Activated CD8-positive, alpha-beta T cell treated with anti-CD3 and anti-CD28 coated beads, Interleukin-2, amount 10 ng/mL, durations not matched to agents 7 days and 5 days (primary cell): ENCODE data around the gene TTC9B. TPM values are rescaled to one million over a fixed set of nuclear protein-coding genes. Genes with fewer than 3 reads are reported as not detected.
A peak's percentile ranks its signal among the peaks of the same experiment; 100 is the strongest.

Experiments used
- ATAC-seq: fragments of 150-1000 bp; cut with Tn5 transposase; one replicate; pipeline ENCODE4 v1.10.0; 2021; ENCODE audit warnings: moderate library complexity
- CTCF ChIA-PET: fragments of 350-600 bp; sonication (Branson Sonifier 250); formaldehyde crosslinking; loops from one replicate; lab custom pipeline; 2021; ENCODE audit warnings: antibody characterized with exemption; lab: Charles Lee
- POLR2A ChIA-PET: fragments of 350-600 bp; sonication (Branson Sonifier 250); formaldehyde crosslinking; loops from one replicate; lab custom pipeline; 2021; ENCODE audit warnings: antibody characterized with exemption; lab: Charles Lee
- DNase-seq: peaks from one replicate; pipeline ENCODE4 v3.0.0-alpha.2; 2020
- H3K27ac Mint-ChIP-seq: one replicate; pipeline ENCODE4 v1.8.0; 2021; ENCODE audit warnings: mild to moderate bottlenecking, mixed read lengths
- H3K27me3 Mint-ChIP-seq: one replicate; pipeline ENCODE4 v1.8.0; 2021; ENCODE audit warnings: low read depth, mixed read lengths
- H3K36me3 Mint-ChIP-seq: one replicate; pipeline ENCODE4 v1.8.0; 2021; ENCODE audit warnings: low read depth, mixed read lengths
- H3K4me1 Mint-ChIP-seq: one replicate; pipeline ENCODE4 v1.8.0; 2021; ENCODE audit warnings: low read depth, mixed read lengths
- H3K4me3 Mint-ChIP-seq: one replicate; pipeline ENCODE4 v1.8.0; 2021; ENCODE audit warnings: mild to moderate bottlenecking, mixed read lengths
- H3K9me3 Mint-ChIP-seq: one replicate; pipeline ENCODE4 v1.8.0; 2022; ENCODE audit warnings: mixed read lengths; ENCODE audit not compliant: insufficient read depth
- total RNA-seq, 2 experiments: library from RNA; stranded (reverse); gene quantifications; one replicate each; pipeline ENCODE4 v1.2.3, GENCODE V29; 2021

Gene TTC9B
- total RNA-seq = not detected

- DNase-seq = peak; percentile 67
- H3K27ac Mint-ChIP-seq = no peak within 1 kb of the TSS
- POLR2A ChIA-PET = interaction anchor here (0.6 kb wide), 1 partner anchor 42 kb away, joined by 3 read pairs; no protein-coding TSS in a partner anchor
- H3K4me1 Mint-ChIP-seq = peaks cover 11% of the 10 kb centered on the region
- ATAC-seq = peak; percentile 69
- H3K27me3 Mint-ChIP-seq = peaks cover 38% of the 10 kb centered on the region
- no peak within 1 kb of the TSS for H3K4me3 Mint-ChIP-seq
- CTCF ChIA-PET = interaction anchor here (0.9 to 2.0 kb wide), 6 partner anchors 19 to 78 kb away, joined by 3 to 7 read pairs (median 3); partner anchors contain the start of gene MAP3K10
- H3K36me3 Mint-ChIP-seq = peaks cover 3% of the 10 kb centered on the region
- H3K9me3 Mint-ChIP-seq = no peaks in the 10 kb centered on the region
These were observed at the start of gene TTC9B for GRCh38 chr19:40217934-40218890. Gene TTC9B (minus strand): TSS chr19:40218384. CDS start chr19:40218381, 3 bp downstream.

- H3K27ac Mint-ChIP-seq = peak overlapping the region; percentile 71
- no peaks in the 10 kb centered on the region for H3K9me3 Mint-ChIP-seq
- ChIA-PET CTCF (interaction anchor here (1.2 kb wide), 1 partner anchor 367 kb away, joined by 3 read pairs; no protein-coding TSS in a partner anchor), POLR2A (no interaction called here)
- H3K4me3 Mint-ChIP-seq = no peak overlapping the region
- DNase-seq (no peak), ATAC-seq (no peak)
- H3K4me1 Mint-ChIP-seq = peaks cover 18% of the 10 kb centered on the region
- no peaks in the 10 kb centered on the region for H3K27me3 Mint-ChIP-seq
- H3K36me3 Mint-ChIP-seq = peaks cover 34% of the 10 kb centered on the region
These were observed 49.4 kb upstream of the TTC9B start for GRCh38 chr19:40267601-40267997.

- Mint-ChIP-seq H3K36me3 (peaks cover 34% of the 10 kb centered on the region), H3K27ac (peak overlapping the region; percentile 71), H3K27me3 (no peaks in the 10 kb centered on the region), H3K9me3 (no peaks in the 10 kb centered on the region), H3K4me3 (no peak overlapping the region), H3K4me1 (peaks cover 12% of the 10 kb centered on the region)
- ChIA-PET CTCF (interaction anchor here (1.2 kb wide), 1 partner anchor 368 kb away, joined by 3 read pairs; no protein-coding TSS in a partner anchor), POLR2A (no interaction called here)
- ATAC-seq (no peak), DNase-seq (no peak)
These were observed 48.9 kb upstream of the TTC9B start for GRCh38 chr19:40266912-40267600.

- no peak overlapping the region for H3K4me3 Mint-ChIP-seq
- POLR2A ChIA-PET = no interaction called here
- peaks cover 36% of the 10 kb centered on the region for H3K36me3 Mint-ChIP-seq
- DNase-seq = no peak
- H3K27ac Mint-ChIP-seq = no peak overlapping the region
- CTCF ChIA-PET = no interaction called here
- peaks cover 3% of the 10 kb centered on the region for H3K4me1 Mint-ChIP-seq
- H3K27me3 Mint-ChIP-seq = no peaks in the 10 kb centered on the region
- no peak for ATAC-seq
- H3K9me3 Mint-ChIP-seq = no peaks in the 10 kb centered on the region
These were observed 47.9 kb upstream of the TTC9B start for GRCh38 chr19:40266119-40266518.

GRCh38 chr19:40265763-40266099 is 47.5 kb upstream of the TTC9B start:
- no peak overlapping the region for H3K27ac Mint-ChIP-seq
- ChIA-PET CTCF (no interaction called here), POLR2A (no interaction called here)
- ATAC-seq (no peak), DNase-seq (no peak)
- no peaks in the 10 kb centered on the region for H3K9me3 Mint-ChIP-seq
- H3K4me1 Mint-ChIP-seq = peaks cover 3% of the 10 kb centered on the region
- peaks cover 39% of the 10 kb centered on the region for H3K36me3 Mint-ChIP-seq
- H3K4me3 Mint-ChIP-seq = no peak overlapping the region
- no peaks in the 10 kb centered on the region for H3K27me3 Mint-ChIP-seq

- Mint-ChIP-seq H3K27me3 (no peaks in the 10 kb centered on the region), H3K36me3 (peaks cover 41% of the 10 kb centered on the region), H3K9me3 (no peaks in the 10 kb centered on the region), H3K4me3 (no peak overlapping the region), H3K4me1 (peaks cover 3% of the 10 kb centered on the region), H3K27ac (no peak overlapping the region)
- ChIA-PET CTCF (no interaction called here), POLR2A (no interaction called here)
- ATAC-seq (no peak), DNase-seq (no peak)
These were observed 47.0 kb upstream of the TTC9B start for GRCh38 chr19:40265055-40265762.

GRCh38 chr19:40264314-40265054 is 46.3 kb upstream of the TTC9B start:
- Mint-ChIP-seq H3K27ac (no peak overlapping the region), H3K36me3 (peaks cover 38% of the 10 kb centered on the region), H3K9me3 (no peaks in the 10 kb centered on the region), H3K27me3 (no peaks in the 10 kb centered on the region), H3K4me3 (no peak overlapping the region), H3K4me1 (peaks cover under 1% of the 10 kb centered on the region)
- ChIA-PET POLR2A (no interaction called here), CTCF (no interaction called here)
- ATAC-seq (no peak), DNase-seq (no peak)

GRCh38 chr19:40263440-40264313 is 45.5 kb upstream of the TTC9B start:
- no peak for ATAC-seq
- peaks cover 35% of the 10 kb centered on the region for H3K36me3 Mint-ChIP-seq
- H3K4me3 Mint-ChIP-seq = no peak overlapping the region
- H3K27ac Mint-ChIP-seq = no peak overlapping the region
- POLR2A ChIA-PET = no interaction called here
- H3K27me3 Mint-ChIP-seq = no peaks in the 10 kb centered on the region
- H3K4me1 Mint-ChIP-seq = no peaks in the 10 kb centered on the region
- CTCF ChIA-PET = no interaction called here
- no peak for DNase-seq
- no peaks in the 10 kb centered on the region for H3K9me3 Mint-ChIP-seq

- CTCF ChIA-PET = no interaction called here
- Mint-ChIP-seq H3K4me1 (peaks cover 2% of the 10 kb centered on the region), H3K27ac (no peak overlapping the region), H3K36me3 (peaks cover 38% of the 10 kb centered on the region), H3K4me3 (no peak overlapping the region), H3K27me3 (no peaks in the 10 kb centered on the region), H3K9me3 (no peaks in the 10 kb centered on the region)
- POLR2A ChIA-PET = no interaction called here
- ATAC-seq (no peak), DNase-seq (no peak)
These were observed 44.2 kb upstream of the TTC9B start for GRCh38 chr19:40262422-40262821.

- Mint-ChIP-seq H3K36me3 (peaks cover 39% of the 10 kb centered on the region), H3K4me3 (no peak overlapping the region), H3K27me3 (no peaks in the 10 kb centered on the region), H3K9me3 (no peaks in the 10 kb centered on the region), H3K4me1 (peaks cover 3% of the 10 kb centered on the region), H3K27ac (no peak overlapping the region)
- POLR2A ChIA-PET = no interaction called here
- CTCF ChIA-PET = no interaction called here
- no peak for ATAC-seq
- no peak for DNase-seq
These were observed 43.4 kb upstream of the TTC9B start for GRCh38 chr19:40261631-40262030.
